Osteocyte (in vitro differentiated cells): Measurements from ENCODE around the gene LAS1L. TPM values are rescaled to one million over a fixed set of nuclear protein-coding genes. Genes with fewer than 3 reads are reported as not detected.

Experiments used
- DNase-seq: peaks from one replicate; pipeline ENCODE4 v3.0.0; 2021; ENCODE audit warnings: mixed read lengths; ENCODE audit not compliant: unreplicated experiment; ENCODE audit errors: extremely low spot score
- H3K27ac Mint-ChIP-seq: one replicate; pipeline ENCODE4 v1.8.0; 2021; ENCODE audit warnings: mild to moderate bottlenecking, mixed read lengths; ENCODE audit not compliant: unreplicated experiment
- H3K27me3 Mint-ChIP-seq: one replicate; pipeline ENCODE4 v1.8.0; 2021; ENCODE audit warnings: mixed read lengths; ENCODE audit not compliant: unreplicated experiment
- H3K36me3 Mint-ChIP-seq: one replicate; pipeline ENCODE4 v1.8.0; 2021; ENCODE audit warnings: mixed read lengths; ENCODE audit not compliant: unreplicated experiment
- H3K4me1 Mint-ChIP-seq: one replicate; pipeline ENCODE4 v1.8.0; 2021; ENCODE audit warnings: mixed read lengths; ENCODE audit not compliant: unreplicated experiment
- H3K4me3 Mint-ChIP-seq: one replicate; pipeline ENCODE4 v1.8.0; 2021; ENCODE audit warnings: mild to moderate bottlenecking, moderate library complexity, mixed read lengths; ENCODE audit not compliant: unreplicated experiment
- H3K9me3 Mint-ChIP-seq: one replicate; pipeline ENCODE4 v1.8.0; 2021; ENCODE audit warnings: mixed read lengths; ENCODE audit not compliant: unreplicated experiment
- CTCF ChIP-seq: fragments of 200-600 bp; sonication (generic); IDR thresholded peaks from 2 replicates; pipeline ENCODE4 v1.5.0; 2021; ENCODE audit warnings: antibody characterized with exemption, mild to moderate bottlenecking, moderate library complexity
- total RNA-seq: library from RNA; stranded (reverse); gene quantifications from 2 replicates; pipeline ENCODE4 v1.2.1, GENCODE V29; 2021

Gene LAS1L
- total RNA-seq, 1 donor from 2014 or later: 33.6 TPM

DNA sequence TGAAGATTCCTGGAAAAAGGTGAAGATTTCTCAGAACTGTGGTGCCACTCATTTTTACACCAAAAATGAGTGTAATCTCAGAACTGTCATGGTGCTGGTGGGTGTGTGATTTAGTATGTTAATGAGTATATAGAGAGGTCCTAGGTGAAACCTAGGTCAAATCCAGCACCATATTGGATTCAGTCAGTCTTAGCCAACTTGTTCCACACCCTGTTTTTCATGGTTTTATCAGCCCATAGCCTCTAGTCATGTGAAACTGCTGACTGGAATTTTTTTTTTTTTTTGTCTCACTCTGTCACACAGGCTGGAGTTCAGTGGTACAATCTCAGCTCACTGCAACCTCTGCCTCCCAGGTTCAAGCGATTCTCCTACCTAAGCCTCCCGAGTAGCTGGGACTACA lies 58.0 kb downstream of the LAS1L start:
- Mint-ChIP-seq H3K27me3 (no peaks in the 10 kb centered on the region), H3K4me3 (no peak overlapping the region), H3K36me3 (peaks cover 1% of the 10 kb centered on the region), H3K9me3 (peaks cover 33% of the 10 kb centered on the region), H3K4me1 (no peaks in the 10 kb centered on the region), H3K27ac (no peak overlapping the region)
- no peak for TF ChIP-seq CTCF
- no peak for DNase-seq

DNA sequence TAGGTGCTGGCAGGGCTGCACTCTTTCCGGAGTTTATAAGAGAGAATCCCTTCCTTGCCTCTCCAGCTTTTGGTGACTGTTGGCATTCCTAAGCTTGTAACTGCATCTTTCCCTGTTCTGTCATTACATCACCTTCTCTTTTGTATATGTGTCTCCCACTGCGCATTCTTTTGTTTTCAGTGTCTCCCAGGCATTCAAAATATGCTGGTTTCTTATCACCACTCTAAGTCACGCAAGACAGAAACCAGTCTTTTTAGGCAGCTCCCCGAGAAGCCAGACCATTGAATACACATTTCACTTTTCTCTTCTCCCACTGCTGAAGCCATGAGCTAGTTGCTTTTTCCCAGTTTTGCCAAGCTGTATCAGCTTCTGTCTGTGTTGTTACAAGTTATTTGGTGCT lies 71.0 kb downstream of the LAS1L start:
- Mint-ChIP-seq H3K27ac (no peak overlapping the region), H3K4me3 (no peak overlapping the region), H3K27me3 (no peaks in the 10 kb centered on the region), H3K9me3 (peaks cover 24% of the 10 kb centered on the region), H3K4me1 (no peaks in the 10 kb centered on the region), H3K36me3 (no peaks in the 10 kb centered on the region)
- no peak for DNase-seq
- TF ChIP-seq CTCF: no peak

Other genes starting within 250 kb of the LAS1L start
- gene MSN, start 132.9 kb upstream of the LAS1L start, total RNA-seq: 236 and 241 TPM in 2 replicates